GM21786 (cell line): ENCODE data around the gene C1orf105.
"Not testable (repeated sequence)": the region's sequence is repeated elsewhere in the genome, so short reads cannot be mapped to it uniquely, and the experiment has no call there.

Source experiments
- ATAC-seq: cut with Tn5 transposase; IDR thresholded peaks from one replicate; pipeline ENCODE4 v1.9.1; 2021; ENCODE audit not compliant: unreplicated experiment

C1orf105 gene

GRCh38 chr1:172486805-172487454 lies 66.4 kb downstream of the C1orf105 start:
- no peak for ATAC-seq

- ATAC-seq = no peak
These were observed 67.1 kb downstream of the C1orf105 start for GRCh38 chr1:172487550-172487949.

- ATAC-seq = no peak
These were observed 67.9 kb downstream of the C1orf105 start for GRCh38 chr1:172488393-172488792.

GRCh38 chr1:172489847-172490246 lies 69.4 kb downstream of the C1orf105 start:
- no peak for ATAC-seq

GRCh38 chr1:172492421-172492820 lies 71.9 kb downstream of the C1orf105 start:
- no peak for ATAC-seq

GRCh38 chr1:172494166-172494565 lies 73.7 kb downstream of the C1orf105 start:
- ATAC-seq = no peak

GRCh38 chr1:172496127-172496526 lies 75.6 kb downstream of the C1orf105 start:
- ATAC-seq = not testable (repeated sequence)

GRCh38 chr1:172496678-172497077 lies 76.2 kb downstream of the C1orf105 start:
- ATAC-seq = no peak

GRCh38 chr1:172497230-172497629 lies 76.7 kb downstream of the C1orf105 start:
- no peak for ATAC-seq

GRCh38 chr1:172498857-172499256 lies 78.4 kb downstream of the C1orf105 start:
- no peak for ATAC-seq

GRCh38 chr1:172499636-172500141 lies 79.2 kb downstream of the C1orf105 start:
- ATAC-seq = no peak

GRCh38 chr1:172500207-172500606 lies 79.7 kb downstream of the C1orf105 start:
- no peak for ATAC-seq

- ATAC-seq = no peak
These were observed 87.3 kb downstream of the C1orf105 start for GRCh38 chr1:172507741-172508140.

GRCh38 chr1:172510479-172510878 lies 90.0 kb downstream of the C1orf105 start:
- no peak for ATAC-seq

- ATAC-seq = no peak
These were observed 92.1 kb downstream of the C1orf105 start for GRCh38 chr1:172512591-172512990.

GRCh38 chr1:172513479-172513878 lies 93.0 kb downstream of the C1orf105 start:
- no peak for ATAC-seq

GRCh38 chr1:172514108-172514507 lies 93.6 kb downstream of the C1orf105 start:
- ATAC-seq = no peak

- no peak for ATAC-seq
These were observed 95.0 kb downstream of the C1orf105 start for GRCh38 chr1:172515436-172515835.

- no peak for ATAC-seq
These were observed 95.4 kb downstream of the C1orf105 start for GRCh38 chr1:172515927-172516326.

GRCh38 chr1:172517081-172517480 lies 96.6 kb downstream of the C1orf105 start:
- no peak for ATAC-seq

- no peak for ATAC-seq
These were observed 97.1 kb downstream of the C1orf105 start for GRCh38 chr1:172517545-172517944.
